Left ventricle myocardium inferior (tissue), 1 donor: ENCODE data around the gene SLC10A1. TPM values are rescaled to one million over a fixed set of nuclear protein-coding genes. Genes with fewer than 3 reads are reported as not detected.

ENCODE experiments used
- DNase-seq: peaks from one replicate; pipeline ENCODE4 v3.0.0-alpha.2; 2020
- H3K27ac ChIP-seq: fragments of 200-600 bp; replicated peaks from 2 replicates; pipeline ENCODE4 v1.8.0; 2021
- H3K27me3 ChIP-seq: fragments of 200-600 bp; 2 replicates; pipeline ENCODE4 v1.8.0; 2021; ENCODE audit warnings: low read depth
- H3K36me3 ChIP-seq: fragments of 200-600 bp; 2 replicates; pipeline ENCODE4 v1.8.0; 2021
- H3K4me1 ChIP-seq: fragments of 200-600 bp; 2 replicates; pipeline ENCODE4 v1.8.0; 2021
- H3K4me3 ChIP-seq: fragments of 200-600 bp; 2 replicates; pipeline ENCODE4 v1.8.0; 2021; ENCODE audit warnings: mild to moderate bottlenecking, moderate library complexity
- H3K9me3 ChIP-seq: fragments of 200-600 bp; replicated peaks from 2 replicates; pipeline ENCODE4 v1.8.0; 2021
- CTCF ChIP-seq: fragments of 200-600 bp; IDR thresholded peaks from 2 replicates; pipeline ENCODE4 v1.8.0; 2021; ENCODE audit warnings: antibody characterized with exemption, mild to moderate bottlenecking, borderline replicate concordance
- intact Hi-C: fragments of 100-400 bp; cut with micrococcal nuclease; formaldehyde crosslinking; loops from one replicate; pipeline ENCODE4 v1.11.0; 2022
- total RNA-seq: library from RNA; stranded (reverse); fragmentation: NEBNext Ultra II Directional; extraction: Animal tissue kit (Norgen Biotek cat#: 25700); gene quantifications from one replicate; pipeline ENCODE4 v1.2.1, GENCODE V29; 2021
- donor health status: DM: no; HTN: yes; CAD: no; lungs with severe emphysema.

Gene SLC10A1
- total RNA-seq, 1 donor from 2014 or later, result not detected

- H3K27me3 ChIP-seq, result no peaks in the 10 kb centered on the region
- intact Hi-C loops, result no loop called here
- H3K27ac ChIP-seq, result no peak overlapping the region
- DNase-seq, result no peak
- peaks cover 9% of the 10 kb centered on the region for H3K36me3 ChIP-seq
- H3K9me3 ChIP-seq, result no peaks in the 10 kb centered on the region
- H3K4me1 ChIP-seq, result no peaks in the 10 kb centered on the region
- H3K4me3 ChIP-seq, result no peak overlapping the region
- TF ChIP-seq CTCF, result no peak
These were observed 7.9 kb downstream of the SLC10A1 start for GRCh38 chr14:69789118-69789640.

GRCh38 chr14:69786603-69787002 is 10.4 kb downstream of the SLC10A1 start:
- Histone ChIP-seq H3K36me3 (peaks cover 9% of the 10 kb centered on the region), H3K27ac (no peak overlapping the region), H3K9me3 (no peaks in the 10 kb centered on the region), H3K4me1 (peaks cover 5% of the 10 kb centered on the region), H3K4me3 (no peak overlapping the region), H3K27me3 (no peaks in the 10 kb centered on the region)
- DNase-seq, result no peak
- intact Hi-C loops, result no loop called here
- TF ChIP-seq CTCF, result no peak

- no peaks in the 10 kb centered on the region for H3K9me3 ChIP-seq
- intact Hi-C loops, result no loop called here
These were observed 12.1 kb downstream of the SLC10A1 start for GRCh38 chr14:69784942-69785341.

GRCh38 chr14:69780952-69781351 is 16.1 kb downstream of the SLC10A1 start:
- H3K9me3 ChIP-seq, result no peaks in the 10 kb centered on the region
- H3K4me1 ChIP-seq, result peaks cover 31% of the 10 kb centered on the region
- DNase-seq, result no peak
- intact Hi-C loops, result no loop called here
- TF ChIP-seq CTCF, result no peak
- no peak overlapping the region for H3K4me3 ChIP-seq
- no peaks in the 10 kb centered on the region for H3K27me3 ChIP-seq
- H3K36me3 ChIP-seq, result peaks cover 51% of the 10 kb centered on the region
- H3K27ac ChIP-seq, result no peak overlapping the region

More at GRCh38 chr14:69784942-69785341, 12.1 kb downstream of the SLC10A1 start:
- H3K4me1 ChIP-seq, result peaks cover 10% of the 10 kb centered on the region
- H3K4me3 ChIP-seq, result no peak overlapping the region
- no peaks in the 10 kb centered on the region for H3K27me3 ChIP-seq
- no peak for DNase-seq
- no peak overlapping the region for H3K27ac ChIP-seq
- TF ChIP-seq CTCF, result no peak
- peaks cover 23% of the 10 kb centered on the region for H3K36me3 ChIP-seq

- intact Hi-C loops, result no loop called here
- no peak for DNase-seq
- peaks cover 39% of the 10 kb centered on the region for H3K4me1 ChIP-seq
- no peak overlapping the region for H3K4me3 ChIP-seq
- H3K9me3 ChIP-seq, result no peaks in the 10 kb centered on the region
- H3K36me3 ChIP-seq, result peaks cover 57% of the 10 kb centered on the region
- no peak overlapping the region for H3K27ac ChIP-seq
- no peak for TF ChIP-seq CTCF
- no peaks in the 10 kb centered on the region for H3K27me3 ChIP-seq
These were observed 16.9 kb downstream of the SLC10A1 start for GRCh38 chr14:69780092-69780491.
